GM19467 (cell line): ENCODE measurements around the gene PRR35.

Experiments used
- ATAC-seq: cut with Tn5 transposase; IDR thresholded peaks from one replicate; pipeline ENCODE4 v1.9.1; 2021; ENCODE audit warnings: mild to moderate bottlenecking, moderate library complexity; ENCODE audit not compliant: unreplicated experiment

Gene PRR35

DNA sequence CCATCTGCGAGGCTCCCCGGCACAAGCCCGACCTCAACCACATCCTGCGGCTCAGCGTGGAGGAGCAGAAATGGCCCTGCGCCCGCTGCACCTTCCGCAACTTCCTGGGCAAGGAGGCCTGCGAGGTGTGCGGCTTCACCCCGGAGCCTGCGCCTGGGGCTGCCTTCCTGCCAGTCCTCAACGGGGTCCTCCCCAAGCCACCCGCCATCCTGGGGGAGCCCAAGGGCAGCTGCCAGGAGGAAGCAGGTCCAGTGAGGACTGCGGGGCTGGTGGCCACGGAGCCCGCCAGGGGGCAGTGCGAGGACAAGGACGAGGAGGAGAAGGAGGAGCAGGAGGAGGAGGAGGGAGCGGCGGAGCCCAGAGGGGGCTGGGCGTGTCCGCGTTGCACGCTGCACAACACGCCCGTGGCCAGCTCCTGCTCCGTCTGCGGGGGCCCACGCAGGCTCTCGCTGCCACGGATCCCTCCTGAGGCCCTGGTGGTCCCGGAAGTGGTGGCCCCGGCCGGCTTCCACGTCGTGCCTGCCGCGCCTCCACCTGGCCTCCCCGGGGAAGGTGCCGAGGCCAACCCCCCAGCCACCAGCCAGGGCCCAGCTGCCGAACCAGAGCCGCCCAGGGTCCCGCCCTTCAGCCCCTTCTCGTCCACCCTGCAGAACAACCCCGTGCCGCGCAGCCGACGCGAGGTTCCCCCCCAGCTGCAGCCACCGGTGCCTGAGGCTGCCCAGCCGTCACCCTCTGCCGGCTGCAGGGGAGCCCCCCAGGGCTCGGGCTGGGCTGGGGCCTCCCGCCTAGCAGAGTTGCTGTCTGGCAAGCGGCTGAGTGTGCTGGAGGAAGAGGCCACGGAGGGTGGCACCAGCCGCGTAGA, 13.1 kb upstream of the PRR35 start:
- no peak for ATAC-seq

DNA sequence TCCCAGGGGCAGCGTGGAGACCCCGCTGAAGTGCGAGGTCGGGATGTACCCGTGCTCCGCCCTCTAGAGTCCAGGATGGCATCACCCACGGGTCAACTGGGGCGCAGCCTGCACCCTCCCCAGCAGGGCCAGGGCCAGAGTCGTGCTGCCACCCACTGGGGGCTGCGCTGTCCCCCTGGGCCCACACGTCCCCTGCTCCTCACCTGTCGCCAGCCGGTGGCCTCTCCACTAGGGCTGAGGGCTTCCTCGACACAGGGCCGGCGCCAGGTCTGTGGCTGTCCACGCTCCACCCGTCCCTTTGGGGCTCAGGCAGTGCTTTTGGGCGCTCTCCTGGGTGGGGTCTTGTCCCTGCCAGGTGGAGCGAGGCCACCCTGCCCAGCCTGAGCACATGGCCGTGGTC, 11.6 kb upstream of the PRR35 start:
- no peak for ATAC-seq

DNA sequence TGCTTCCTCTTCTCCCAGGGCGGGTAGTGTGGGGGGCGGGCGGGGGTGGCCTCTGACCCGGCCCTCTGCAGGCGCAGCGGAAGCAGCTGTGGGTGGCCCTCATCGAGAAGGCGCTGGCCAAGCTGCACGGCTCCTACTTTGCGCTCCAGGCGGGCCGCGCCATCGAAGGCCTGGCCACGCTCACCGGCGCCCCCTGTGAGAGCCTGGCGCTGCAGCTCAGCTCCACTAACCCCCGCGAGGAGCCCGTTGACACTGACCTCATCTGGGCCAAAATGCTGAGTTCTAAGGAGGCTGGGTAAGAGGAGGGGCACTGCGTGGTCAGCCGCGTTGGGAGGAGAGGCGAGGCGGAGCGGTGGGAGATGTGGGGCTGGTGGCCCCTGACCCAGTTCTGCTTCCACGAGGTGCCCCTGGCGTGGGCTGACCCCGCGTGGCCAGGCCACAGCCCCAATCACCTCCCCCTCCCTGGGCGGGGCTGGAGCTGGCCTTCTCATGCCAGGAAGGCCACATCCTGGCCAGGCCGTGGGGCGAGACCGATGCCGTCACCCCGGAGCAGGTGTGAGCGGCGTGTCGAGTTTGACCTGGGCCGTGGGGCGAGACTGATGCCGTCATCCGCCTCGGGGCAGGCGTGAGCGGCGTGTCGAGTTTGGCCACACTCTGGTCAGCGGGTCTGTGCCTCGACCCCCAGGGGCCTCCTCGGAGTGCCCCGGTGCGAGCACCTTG, 10.5 kb upstream of the PRR35 start:
- no peak for ATAC-seq

DNA sequence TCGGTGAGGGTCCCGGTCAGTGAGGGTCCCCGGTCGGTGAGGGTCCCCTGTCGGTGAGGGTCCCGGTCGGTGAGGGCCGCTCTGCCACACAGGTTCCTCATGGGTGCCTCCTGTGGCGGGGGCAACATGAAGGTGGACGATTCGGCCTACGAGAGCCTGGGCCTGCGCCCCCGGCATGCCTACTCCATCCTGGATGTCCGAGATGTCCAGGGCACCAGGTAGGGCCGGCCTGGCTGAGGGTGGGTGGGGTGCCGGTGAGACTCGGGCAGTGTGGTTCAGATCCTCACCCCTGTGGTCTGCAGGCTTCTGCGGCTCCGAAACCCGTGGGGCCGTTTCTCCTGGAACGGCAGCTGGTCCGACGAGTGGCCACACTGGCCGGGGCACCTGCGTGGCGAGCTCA, 9.0 kb upstream of the PRR35 start:
- ATAC-seq: no peak

DNA sequence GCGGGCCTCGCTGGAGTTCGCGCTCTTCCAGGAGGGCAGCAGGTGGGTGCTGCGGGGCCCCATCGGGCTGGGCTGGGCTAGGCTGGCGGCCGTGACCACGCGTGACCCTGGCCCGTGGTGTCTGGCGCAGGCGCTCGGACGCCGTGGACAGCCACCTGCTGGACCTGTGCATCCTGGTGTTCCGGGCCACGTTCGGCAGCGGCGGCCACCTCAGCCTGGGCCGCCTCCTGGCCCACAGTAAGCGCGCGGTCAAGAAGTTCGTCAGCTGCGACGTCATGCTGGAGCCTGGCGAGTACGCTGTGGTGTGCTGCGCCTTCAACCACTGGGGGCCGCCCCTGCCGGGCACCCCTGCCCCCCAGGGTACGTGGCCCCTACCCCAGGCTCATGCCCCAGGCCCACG, 8.0 kb upstream of the PRR35 start:
- ATAC-seq: no peak

DNA sequence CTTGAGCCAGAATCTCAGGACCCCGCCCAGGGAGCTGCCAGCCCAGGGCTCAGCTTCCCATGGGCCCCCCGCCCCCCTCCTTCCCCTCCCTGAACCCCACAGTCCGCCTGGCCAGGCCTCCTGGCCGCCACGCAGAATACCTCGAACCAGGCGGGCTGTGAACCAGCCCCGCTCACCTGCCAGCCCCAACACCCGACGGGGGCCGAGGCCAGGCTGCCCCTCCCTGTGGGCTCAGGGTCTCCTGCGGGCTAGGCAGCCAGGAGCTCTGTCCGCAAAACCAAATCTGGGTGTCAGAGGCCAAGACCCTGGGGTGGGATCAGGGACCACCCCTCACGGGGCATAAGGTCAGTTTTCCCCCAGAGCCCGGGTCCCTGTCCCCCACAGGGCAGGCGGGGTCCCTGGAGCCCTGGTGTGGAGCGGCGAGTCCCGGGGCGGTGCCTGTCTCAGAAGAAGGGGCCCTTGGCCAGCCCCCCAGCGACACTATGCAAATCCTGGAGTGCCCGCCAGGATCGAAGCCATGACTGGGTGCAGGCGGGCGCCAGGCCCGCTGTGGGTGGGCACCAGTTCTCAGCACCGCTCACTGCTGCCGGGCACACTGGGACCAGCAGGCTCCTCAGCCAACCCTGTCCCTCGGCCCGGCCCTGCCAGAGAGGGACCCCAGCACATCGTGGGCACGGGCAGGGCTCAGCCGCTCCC, 6.4 kb upstream of the PRR35 start:
- ATAC-seq: no peak

DNA sequence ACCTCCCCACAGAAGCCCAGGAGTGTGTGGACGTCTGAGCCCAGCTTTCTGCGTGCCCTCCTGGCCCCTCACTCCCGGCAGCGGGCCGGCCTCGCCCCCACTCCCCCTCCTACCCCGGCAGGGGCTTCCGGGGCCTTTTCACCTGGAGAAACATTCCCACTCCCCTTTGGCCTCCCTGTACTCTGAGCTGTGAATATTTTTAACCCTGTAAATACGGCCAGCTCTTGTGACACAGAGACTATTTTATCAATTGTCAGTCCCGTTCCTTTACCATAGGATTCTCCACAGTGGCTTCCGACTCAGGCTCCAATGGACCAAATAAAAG, 5.9 kb upstream of the PRR35 start:
- ATAC-seq: no peak

DNA sequence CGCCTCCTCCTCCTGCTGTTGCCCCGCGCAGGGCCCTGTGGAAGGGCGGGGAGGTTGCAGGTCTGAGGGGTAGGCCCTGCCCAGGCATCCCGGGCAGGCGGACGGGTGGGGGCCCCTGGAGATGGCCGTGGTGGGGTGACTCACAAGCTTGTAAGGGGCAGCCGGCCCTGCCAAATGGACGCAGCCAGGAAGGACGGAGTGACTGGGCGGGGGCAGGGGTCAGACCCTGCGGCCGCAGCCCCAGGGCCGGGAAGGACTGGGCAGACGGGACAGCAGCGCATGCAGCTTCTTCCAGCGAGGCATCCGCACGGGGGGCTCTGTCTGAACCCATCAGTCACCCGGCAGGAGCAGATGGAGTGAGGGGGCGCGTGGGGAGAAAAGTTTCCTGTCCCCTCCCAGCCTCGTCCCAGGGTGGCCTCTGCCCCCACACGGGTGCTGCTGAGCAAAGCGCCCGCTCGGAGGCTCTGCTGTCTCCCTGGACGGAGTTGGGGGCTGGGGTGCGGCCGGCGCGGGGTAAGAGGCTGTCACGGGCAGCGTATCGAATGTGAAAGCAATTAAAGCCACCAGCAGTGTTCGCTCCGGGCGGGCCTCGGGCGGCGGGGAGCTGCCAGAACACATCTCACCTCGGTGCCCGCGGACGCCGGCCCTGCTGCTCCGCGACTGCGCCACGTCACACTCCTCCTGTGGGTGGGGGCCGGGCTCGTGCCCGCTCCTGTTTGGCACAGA, 5.4 kb upstream of the PRR35 start:
- ATAC-seq: no peak

DNA sequence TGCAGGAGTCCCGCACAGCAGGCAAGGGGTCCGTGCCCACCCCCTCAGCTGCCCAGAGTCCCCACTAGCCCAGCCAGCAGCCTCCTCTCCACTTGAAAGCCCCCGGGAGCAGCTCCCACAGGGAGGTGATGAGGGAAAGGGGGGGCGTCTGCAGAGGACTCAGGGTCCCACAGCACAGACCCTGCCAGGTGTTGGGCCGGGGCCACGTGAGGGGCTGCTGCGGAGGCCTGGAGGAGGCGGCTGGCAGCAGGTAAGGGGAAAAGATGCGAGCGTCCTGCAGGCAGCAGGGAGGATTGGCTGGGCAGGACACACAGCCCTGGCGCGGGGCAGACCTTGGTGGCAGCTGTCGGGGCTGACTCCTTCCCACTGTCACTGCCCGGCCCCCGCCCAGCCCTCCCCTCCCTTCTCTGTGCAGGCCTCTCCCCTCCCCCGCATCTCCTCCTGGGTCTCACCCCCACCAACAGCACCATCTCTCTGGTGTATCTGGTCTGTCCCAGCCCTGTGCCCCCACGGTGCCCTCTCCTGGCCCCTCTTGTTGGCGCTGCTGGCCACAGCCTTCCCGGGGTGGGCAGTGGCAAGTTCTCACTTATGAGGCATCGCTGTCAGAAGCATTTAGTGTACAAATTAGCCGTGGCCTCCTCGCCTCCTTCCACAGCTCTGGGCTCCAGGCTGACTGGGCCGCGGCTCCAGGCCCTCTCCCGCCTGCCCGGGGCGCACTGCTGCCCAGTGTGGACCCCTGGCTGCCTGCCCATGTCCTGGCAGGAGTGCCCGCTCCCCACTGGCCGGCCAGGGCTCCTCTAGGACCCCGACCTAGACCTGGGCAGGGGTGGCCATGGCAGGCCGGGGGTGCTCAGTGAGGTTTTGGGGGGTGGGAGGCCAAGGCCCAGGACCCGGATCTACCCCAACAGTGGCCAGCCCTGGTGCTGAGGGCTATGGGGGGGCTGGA, 4.4 kb upstream of the PRR35 start:
- ATAC-seq: no peak

DNA sequence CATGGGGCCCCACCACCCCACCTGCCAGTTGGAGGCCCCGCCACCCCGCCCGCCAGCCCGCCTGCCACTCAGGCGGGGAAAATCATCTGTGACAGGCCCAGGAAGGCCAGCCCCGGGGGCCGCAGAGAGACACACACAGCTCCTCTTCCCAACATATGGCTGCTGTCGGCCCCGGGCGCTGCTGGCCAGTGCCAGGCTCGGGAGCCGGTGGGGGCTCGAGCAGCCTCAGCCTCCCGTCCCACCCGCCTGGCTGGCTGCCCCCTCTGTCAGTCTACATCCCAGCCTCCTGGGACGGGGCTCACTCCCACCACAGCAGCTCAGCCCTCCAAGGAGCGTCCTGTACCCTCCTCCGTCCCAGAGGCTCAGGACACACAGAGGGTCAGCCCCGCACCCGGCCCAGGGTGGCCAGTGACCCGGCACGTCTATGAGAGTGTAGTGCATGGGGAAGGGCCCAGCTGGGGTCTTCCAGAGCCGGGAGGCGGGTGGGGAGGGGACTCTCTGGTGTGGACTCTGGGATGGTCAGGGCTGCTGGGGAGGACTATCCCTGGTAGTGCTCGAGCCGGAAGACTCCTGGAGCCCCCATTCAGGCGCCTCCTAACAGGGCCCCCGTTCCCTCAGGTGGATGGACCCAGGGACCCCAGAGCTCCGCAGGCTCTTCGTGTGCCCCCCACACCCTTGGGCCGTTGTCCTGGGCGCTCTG, 3.6 kb upstream of the PRR35 start:
- no peak for ATAC-seq

DNA sequence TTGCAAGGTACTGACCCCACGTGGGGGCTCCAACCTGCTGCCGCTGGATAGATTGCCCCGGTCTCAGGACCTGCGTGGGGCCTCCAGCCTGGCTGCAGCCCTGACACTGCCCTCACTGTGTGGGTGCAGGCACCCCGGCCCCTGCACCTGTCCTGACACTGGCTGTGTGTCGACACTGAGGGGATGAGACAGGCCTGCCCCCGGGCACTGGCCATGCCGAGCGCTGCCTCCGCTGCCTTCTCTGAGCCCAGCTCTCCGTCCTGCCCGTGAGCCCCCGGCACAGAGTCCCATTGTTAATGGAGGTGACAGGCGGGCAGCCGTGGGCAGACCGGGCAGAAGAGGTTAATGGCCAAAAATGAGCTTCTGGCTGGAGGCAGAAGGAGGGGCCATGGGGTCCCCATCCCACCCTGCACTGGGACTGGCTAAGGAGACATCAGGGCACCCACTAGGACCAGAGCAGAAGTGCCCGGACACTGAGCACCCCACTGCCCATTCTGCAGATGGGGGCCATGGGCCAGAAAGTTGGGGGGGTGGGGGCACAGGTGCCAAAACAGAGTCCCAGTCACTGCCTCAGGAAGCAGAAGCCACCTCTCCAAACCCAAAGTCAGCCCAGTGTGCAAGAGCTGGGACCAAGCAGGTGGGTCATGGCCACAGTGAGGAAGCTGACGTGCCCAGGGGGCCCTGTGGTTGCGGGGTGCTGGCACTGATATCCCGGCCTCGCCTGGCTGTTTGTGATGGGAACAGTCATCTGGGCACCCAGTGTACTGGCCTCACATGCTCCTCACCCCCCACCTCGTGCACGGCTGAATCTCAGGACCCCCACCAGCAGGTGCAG, 2.5 kb upstream of the PRR35 start:
- no peak for ATAC-seq

DNA sequence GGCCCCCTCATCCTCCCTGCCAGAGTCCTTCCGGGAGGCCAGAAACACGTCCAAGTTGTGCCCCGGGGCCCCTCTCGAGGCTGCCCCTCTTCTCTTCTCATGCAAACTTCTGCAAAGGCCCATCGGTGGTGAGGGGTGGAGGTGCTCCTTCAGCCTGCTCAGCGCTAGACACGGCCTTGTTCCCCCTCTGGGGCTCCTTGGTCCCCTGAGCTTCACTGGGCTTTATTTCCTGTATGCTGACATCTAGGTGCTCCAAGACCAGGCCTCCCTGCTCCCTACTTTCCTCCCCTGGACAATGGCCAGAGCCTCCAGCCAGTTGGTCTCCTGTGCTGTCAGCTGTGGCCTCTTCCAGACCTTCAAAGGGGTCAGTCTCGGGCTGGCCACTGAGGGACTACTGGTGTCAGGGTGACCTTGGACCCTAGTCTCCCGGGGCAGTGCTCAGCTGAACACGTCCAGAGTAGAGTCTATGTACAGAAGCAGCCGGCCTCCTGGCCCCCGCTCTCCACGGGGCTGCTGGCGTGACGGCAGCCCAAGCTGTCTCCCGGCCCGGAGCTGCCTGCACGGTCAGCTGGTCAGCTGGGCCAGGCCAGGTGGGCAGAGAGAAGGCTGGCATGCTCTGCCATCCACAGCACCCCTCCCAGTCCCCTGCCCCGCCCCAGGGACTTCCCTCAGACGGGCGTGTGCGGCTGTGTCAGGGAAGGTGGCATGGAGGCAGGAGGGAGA, 1.7 kb upstream of the PRR35 start:
- no peak for ATAC-seq

DNA sequence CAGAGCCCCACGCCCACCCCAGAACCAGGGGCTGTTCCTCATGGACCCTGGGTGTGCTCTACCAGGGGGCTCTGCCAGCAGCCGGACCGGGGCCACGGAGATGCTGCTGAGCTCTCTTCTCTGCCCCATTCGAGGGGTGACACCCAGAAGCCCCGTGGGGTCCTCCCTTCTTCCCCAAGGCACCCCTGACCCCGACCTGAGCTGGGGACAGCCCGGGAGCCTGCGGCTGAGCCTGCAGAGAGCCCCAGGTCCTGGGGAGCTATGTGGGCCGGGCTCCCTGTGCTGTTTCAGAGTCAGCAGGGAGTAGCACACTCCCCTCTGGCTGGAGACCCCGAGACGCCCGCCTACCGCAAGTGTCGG, 1.2 kb upstream of the PRR35 start:
- no peak for ATAC-seq

DNA sequence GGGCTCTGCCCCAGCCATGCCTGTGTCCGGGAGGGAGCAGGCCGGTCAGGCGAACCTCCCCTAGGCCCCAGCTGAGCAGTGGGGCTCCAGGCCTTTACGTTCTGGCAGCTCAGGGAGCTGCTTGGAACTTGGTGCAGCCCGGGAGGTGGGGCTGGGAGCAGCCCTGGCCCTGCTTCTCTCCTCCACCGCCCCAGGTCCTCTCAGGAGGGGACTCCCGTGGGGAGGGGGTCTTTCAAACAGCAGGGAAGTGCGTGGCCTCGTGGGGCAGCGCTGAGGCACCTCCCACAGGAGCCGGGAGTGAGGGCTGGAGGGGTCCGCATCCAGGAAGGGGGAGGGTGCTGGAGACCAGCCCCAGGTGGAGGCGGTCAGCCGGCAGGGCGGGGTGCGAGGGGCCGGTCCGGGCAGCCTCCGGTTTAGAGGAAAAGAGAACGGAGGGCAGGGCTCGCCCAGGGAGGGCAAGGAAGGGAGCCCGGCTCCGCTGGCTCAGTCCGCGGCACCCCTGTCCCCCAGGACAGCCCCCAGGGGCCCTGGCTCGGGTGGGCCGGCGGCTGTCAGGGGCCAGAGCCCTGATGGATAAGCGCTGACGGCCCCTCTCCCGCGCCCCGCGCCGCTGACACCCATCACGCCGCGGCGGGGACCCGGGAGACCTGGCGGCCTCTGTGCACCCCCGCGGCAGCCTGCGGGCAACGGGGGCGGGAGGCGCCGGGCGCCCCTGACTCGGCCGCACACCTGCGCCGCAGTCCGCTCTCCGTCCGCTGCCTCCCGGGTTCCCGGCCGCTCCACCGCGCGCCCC, 587 bp upstream of the PRR35 start:
- ATAC-seq: no peak

DNA sequence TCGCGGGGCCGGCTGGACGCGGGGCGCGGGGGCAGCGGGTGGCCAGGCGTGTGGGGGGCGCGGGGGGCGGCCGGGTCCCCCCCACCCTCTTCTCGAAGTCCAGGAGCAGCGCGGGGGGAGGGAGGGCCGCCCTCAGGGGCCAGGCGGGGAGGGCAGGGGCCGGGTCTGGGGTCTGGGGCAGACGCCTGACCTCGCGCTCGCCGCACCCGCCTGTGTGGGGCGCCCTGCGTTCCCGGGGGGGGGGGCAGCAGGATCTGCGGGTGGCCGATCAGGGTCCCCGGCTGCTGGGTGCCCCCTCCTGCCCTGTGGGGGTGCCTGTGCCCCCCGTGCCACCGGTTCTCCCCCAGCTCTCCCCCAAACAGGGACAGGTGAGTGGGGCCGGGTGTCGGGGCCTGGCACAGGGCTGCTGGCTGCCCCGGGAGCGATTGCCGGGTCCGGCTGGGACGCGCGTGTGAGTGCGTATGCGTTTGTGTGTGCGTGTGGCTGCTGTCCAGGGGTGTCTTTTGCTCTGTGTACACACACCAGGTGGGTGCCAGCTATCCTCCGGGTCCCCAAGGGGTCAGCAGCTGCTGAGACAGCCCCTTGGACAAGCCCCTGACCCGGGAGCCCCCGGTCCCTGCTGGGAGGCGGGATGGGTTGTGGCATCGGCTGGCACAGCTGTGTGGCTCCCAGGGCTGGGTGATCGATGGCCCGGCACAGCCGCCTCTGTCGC, 663 bp downstream of the PRR35 start:
- no peak for ATAC-seq

DNA sequence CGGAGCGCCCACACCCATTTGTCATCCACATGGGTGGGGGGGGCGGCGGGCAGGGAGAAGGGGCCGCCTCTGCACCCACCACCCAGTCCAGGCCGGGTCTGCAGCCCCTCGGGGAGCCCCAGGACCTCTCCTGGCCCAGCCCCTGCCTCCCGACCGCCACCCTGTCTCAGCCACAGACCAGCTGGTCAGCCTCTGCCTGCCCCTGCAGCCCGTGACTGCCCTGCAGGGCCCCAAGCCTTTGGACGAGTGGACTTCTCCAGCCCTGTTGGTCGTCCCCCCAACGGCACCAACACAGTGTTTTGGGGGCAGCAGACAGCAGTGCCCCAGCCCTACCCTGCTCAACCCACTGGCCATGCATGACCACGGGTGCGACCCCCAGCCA, 1.2 kb downstream of the PRR35 start:
- ATAC-seq: no peak
